ENCODE data around the gene CRHR2.

The CRHR2 gene

GRCh38 chr7:30656006-30656957 is 26.0 kb downstream of the CRHR2 start:
- no peaks in the 10 kb centered on the region for H4K20me1 ChIP-seq
- peak overlapping the region in 8 of 11 experiments; percentile 7 to 97 (median 84); a peak in 15 of 22 replicates for H3K27ac ChIP-seq
- peak overlapping the region in 10 of 11 experiments; percentile 18 to 89 (median 85); a peak in 20 of 22 replicates for H3K4me2 ChIP-seq
- TF ChIP-seq Cebpa-rat (IDR thresholded peaks at IDR 0.05): peak in 4 of 11 experiments; percentile 55 to 78 (median 65); a peak in 6 of 22 replicates
- H3K27me3 ChIP-seq: no peaks in the 10 kb centered on the region
- H3K36me3 ChIP-seq: no peaks in the 10 kb centered on the region
- peak overlapping the region in 7 of 11 experiments; percentile 28 to 82 (median 71); a peak in 13 of 22 replicates for H3K9ac ChIP-seq
- H3K9me3 ChIP-seq (replicated peaks in 1 of 11): no peaks in the 10 kb centered on the region
- H3K4me3 ChIP-seq: peak overlapping the region in 1 of 10 experiments; percentile 15; a peak in 1 of 20 replicates
- peaks cover 22 to 92% (median 83%) of the 10 kb centered on the region in 10 experiments for H3K4me1 ChIP-seq

DNA sequence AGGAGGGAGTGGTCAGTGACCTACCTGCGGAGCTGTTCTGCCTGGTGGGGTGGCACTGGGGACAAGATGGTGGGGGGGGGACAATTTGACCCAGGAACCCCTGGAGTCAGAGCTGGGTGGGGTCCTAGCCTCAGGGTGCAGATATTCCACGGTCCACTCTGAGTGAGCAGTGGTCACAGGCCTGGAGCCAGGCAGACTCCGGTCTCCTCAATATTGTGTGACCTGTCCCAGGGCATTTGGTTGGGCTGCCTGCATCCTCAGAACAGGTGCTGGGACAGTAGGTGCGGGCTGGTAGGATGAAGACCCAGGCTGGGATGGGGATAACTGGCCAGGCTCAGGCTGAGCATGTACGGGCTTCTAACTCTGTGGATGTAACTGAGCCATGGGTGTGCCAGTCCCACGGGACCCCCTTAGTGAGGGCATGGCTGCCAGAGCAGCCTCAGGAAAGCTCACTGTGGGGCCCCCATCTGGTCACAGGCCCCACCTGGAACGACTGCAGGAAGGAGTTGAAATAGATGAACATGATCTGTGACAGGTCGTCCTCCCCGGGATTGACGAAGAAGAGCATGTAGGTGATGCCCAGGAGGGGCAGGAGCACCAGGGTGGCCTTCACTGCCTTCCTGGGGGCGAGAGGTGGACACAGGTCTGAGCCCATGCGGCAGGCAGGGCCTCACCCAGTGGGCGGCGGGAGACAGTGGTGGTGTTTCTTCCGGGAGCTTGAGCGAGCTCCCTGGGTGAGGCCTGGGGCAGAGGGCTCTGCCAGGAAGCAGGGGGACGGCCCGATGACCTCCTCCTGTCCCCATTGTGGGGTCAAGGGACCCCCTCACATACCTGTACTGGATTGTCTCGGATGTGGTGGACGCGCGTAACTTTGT is 26.9 kb downstream of the CRHR2 start:
- no peak for TF ChIP-seq Cebpa-rat (IDR thresholded peaks at IDR 0.05)
- Histone ChIP-seq H3K4me3 (no peak overlapping the region), H3K27me3 (no peaks in the 10 kb centered on the region), H3K27ac (peak overlapping the region in 6 of 11 experiments; percentile 27 to 97 (median 90); a peak in 11 of 22 replicates), H3K4me2 (peak overlapping the region in 8 of 11 experiments; percentile 49 to 89 (median 86); a peak in 16 of 22 replicates), H3K36me3 (no peaks in the 10 kb centered on the region), H3K4me1 (peaks cover 22 to 85% (median 75%) of the 10 kb centered on the region in 10 experiments), H4K20me1 (no peaks in the 10 kb centered on the region), H3K9me3 (replicated peaks in 1 of 11) (no peaks in the 10 kb centered on the region), H3K9ac (peak overlapping the region in 5 of 11 experiments; percentile 30 to 82 (median 77); a peak in 6 of 22 replicates)

DNA sequence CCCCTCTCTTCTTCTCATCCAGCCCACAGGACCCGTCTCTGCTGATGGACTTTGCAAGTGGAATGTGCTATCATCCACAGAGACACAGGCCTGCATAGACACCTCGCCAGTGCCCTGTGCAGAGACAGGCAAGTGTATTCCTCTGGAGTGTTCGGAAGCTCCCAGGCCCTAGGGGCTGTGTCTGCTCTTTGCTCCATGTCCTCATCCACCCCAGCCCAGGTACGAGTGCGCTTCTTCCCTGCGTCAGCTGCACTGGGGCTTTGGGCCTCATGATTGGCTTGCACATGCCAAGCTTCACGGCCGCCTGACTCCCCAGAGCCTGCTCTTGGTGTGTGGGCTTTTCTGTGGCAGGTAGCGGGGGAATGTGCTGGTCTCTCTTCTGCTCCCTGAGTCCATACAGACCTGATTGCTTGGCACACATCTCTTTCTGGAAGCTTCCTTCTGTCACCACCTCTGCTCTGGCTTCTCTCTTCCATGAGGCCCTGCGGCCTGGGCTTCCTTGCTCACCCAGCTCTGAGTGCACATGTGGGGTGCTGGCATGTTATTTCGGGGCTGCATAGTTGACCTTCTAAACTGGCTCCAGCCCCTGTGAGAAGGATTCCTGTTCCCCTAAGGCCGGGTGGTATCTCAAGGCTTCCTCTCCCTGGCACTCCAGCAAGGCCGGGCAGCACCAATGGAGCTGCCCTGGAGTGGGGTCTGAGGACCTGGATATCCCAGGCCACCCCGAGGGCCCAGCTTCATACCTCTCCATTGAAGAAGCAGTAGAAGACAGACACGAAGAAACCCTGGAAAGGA is 27.8 kb downstream of the CRHR2 start:
- H3K4me3 ChIP-seq: no peak overlapping the region
- no peak overlapping the region; a peak in 1 of 22 replicates for H3K9ac ChIP-seq
- H3K4me1 ChIP-seq: peaks cover 22 to 77% (median 67%) of the 10 kb centered on the region in 10 experiments
- peak overlapping the region in 4 of 11 experiments; percentile 52 to 97 (median 90); a peak in 7 of 22 replicates for H3K27ac ChIP-seq
- no peak for TF ChIP-seq Cebpa-rat (IDR thresholded peaks at IDR 0.05)
- no peaks in the 10 kb centered on the region for H3K36me3 ChIP-seq
- no peaks in the 10 kb centered on the region for H3K9me3 ChIP-seq (replicated peaks in 1 of 11)
- peak overlapping the region in 3 of 11 experiments; percentile 64 to 69 (median 64); a peak in 4 of 22 replicates for H3K4me2 ChIP-seq
- H3K27me3 ChIP-seq: no peaks in the 10 kb centered on the region
- H4K20me1 ChIP-seq: no peaks in the 10 kb centered on the region

DNA sequence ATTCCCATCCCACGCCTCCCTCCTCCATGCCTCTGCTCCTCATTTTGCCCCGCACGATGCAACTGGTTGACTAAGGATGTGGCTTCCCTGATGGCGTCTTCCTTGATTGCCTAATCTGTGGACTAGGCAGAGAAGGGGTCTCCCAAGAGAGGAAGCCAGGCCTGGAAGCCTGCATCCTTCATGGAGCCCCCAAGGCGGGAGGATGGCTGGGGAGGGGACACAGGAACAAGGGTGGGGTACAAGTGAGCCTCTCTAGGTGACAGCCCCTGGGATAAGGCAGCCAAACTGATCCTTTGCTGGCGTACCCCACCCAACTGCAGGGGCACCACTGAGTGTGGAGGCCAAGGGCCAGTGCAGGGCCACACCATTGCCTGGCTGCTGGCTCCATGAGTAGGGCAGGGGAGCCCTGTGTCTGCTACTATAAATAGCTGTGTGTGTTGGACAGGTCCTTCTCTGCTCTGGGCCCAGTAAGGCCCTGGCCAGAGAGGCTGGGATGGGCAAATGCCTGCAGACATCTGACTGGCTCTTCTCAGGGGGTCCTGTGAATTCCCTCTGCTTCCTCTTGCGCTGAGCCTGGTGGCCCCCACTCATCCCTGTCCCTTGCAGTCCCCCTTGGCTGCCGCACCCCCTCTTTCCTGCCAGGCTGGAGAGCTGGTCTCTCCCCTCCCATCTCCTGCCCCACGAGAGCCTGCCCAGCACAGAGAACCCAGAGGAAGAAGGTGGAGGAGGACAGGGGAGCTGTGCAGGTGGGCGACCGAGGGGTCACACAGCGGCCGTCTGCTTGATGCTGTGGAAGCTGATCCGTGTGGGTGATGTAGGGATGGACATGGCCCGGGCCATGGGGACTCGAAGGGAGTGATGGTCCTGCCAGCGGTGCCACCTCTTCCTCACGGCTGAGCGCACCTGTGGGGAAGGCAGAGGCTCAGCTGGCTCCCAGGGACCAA is 29.3 kb downstream of the CRHR2 start:
- H3K27ac ChIP-seq: peak overlapping the region in 6 of 11 experiments; percentile 12 to 97 (median 48); a peak in 7 of 22 replicates
- H3K9me3 ChIP-seq (replicated peaks in 1 of 11): no peaks in the 10 kb centered on the region
- peak overlapping the region in 9 of 11 experiments; percentile 19 to 69 (median 58); a peak in 14 of 22 replicates for H3K4me2 ChIP-seq
- no peak for TF ChIP-seq Cebpa-rat (IDR thresholded peaks at IDR 0.05)
- 0 out of 22 replicates have a peak, but pooled peaks cover 0 to 2% (median 0%) of the 10 kb centered on the region in 11 experiments for H3K36me3 ChIP-seq
- peaks cover 0 to under 1% (median 0%) of the 10 kb centered on the region in 11 experiments; a peak in 1 of 22 replicates for H4K20me1 ChIP-seq
- peaks cover 16 to 62% (median 52%) of the 10 kb centered on the region in 10 experiments for H3K4me1 ChIP-seq
- 0 out of 22 replicates have a peak overlapping the region, but pooled peaks of 1 of the 11 experiments have one; percentile 5 for H3K9ac ChIP-seq
- H3K27me3 ChIP-seq: no peaks in the 10 kb centered on the region
- no peak overlapping the region for H3K4me3 ChIP-seq

GRCh38 chr7:30652132-30652531 is 30.1 kb downstream of the CRHR2 start:
- H3K9ac ChIP-seq: no peak overlapping the region
- no peak for TF ChIP-seq Cebpa-rat (IDR thresholded peaks at IDR 0.05)
- H3K36me3 ChIP-seq: peaks cover 0 to 7% (median 2%) of the 10 kb centered on the region in 11 experiments; a peak in 6 of 22 replicates
- H3K27ac ChIP-seq: peak overlapping the region in 5 of 11 experiments; percentile 8 to 45 (median 26); a peak in 2 of 22 replicates
- peak overlapping the region in 9 of 11 experiments; percentile 19 to 69 (median 58); a peak in 14 of 22 replicates for H3K4me2 ChIP-seq
- no peaks in the 10 kb centered on the region for H3K9me3 ChIP-seq (replicated peaks in 1 of 11)
- no peak overlapping the region for H3K4me3 ChIP-seq
- H3K4me1 ChIP-seq: peaks cover 16 to 53% (median 43%) of the 10 kb centered on the region in 10 experiments
- peaks cover 0 to 9% (median 0%) of the 10 kb centered on the region in 11 experiments; a peak in 2 of 22 replicates for H4K20me1 ChIP-seq
- no peaks in the 10 kb centered on the region for H3K27me3 ChIP-seq

GRCh38 chr7:30650421-30650808 is 31.8 kb downstream of the CRHR2 start:
- H3K4me3 ChIP-seq: no peak overlapping the region
- H3K9me3 ChIP-seq (replicated peaks in 1 of 11): no peaks in the 10 kb centered on the region
- peaks cover 10 to 24% (median 18%) of the 10 kb centered on the region in 11 experiments; a peak in 21 of 22 replicates for H3K36me3 ChIP-seq
- H4K20me1 ChIP-seq: peaks cover 0 to 10% (median 0%) of the 10 kb centered on the region in 11 experiments; a peak in 3 of 22 replicates
- H3K4me1 ChIP-seq: peaks cover 4 to 36% (median 26%) of the 10 kb centered on the region in 10 experiments; a peak in 17 of 20 replicates
- H3K9ac ChIP-seq: no peak overlapping the region
- no peaks in the 10 kb centered on the region for H3K27me3 ChIP-seq
- H3K27ac ChIP-seq: no peak overlapping the region
- TF ChIP-seq Cebpa-rat (IDR thresholded peaks at IDR 0.05): no peak
- no peak overlapping the region for H3K4me2 ChIP-seq
